Activated naive CD8-positive, alpha-beta T cell treated with anti-CD3 and anti-CD28 coated beads for 36 hours (primary cell): Measurements from ENCODE around the gene ITPR2. TPM values are rescaled to one million over a fixed set of nuclear protein-coding genes. Genes with fewer than 3 reads are reported as not detected.
A peak's percentile ranks its signal among the peaks of the same experiment; 100 is the strongest.
"Not testable (repeated sequence)": the region's sequence is repeated elsewhere in the genome, so short reads cannot be mapped to it uniquely, and the experiment has no call there.

Experiments
- DNase-seq: peaks from one replicate; pipeline ENCODE4 v3.0.0; 2021
- H3K27ac Mint-ChIP-seq: one replicate; pipeline ENCODE4 v1.8.0; 2022; ENCODE audit warnings: mild to moderate bottlenecking, moderate library complexity, mixed read lengths
- H3K27me3 Mint-ChIP-seq: one replicate; pipeline ENCODE4 v1.8.0; 2022; ENCODE audit warnings: mild to moderate bottlenecking, mixed read lengths
- H3K36me3 Mint-ChIP-seq: one replicate; pipeline ENCODE4 v1.8.0; 2021; ENCODE audit warnings: mild to moderate bottlenecking, mixed read lengths
- H3K4me1 Mint-ChIP-seq: one replicate; pipeline ENCODE4 v1.8.0; 2021; ENCODE audit warnings: mixed read lengths
- H3K4me3 Mint-ChIP-seq: one replicate; pipeline ENCODE4 v1.8.0; 2022; ENCODE audit warnings: mild to moderate bottlenecking, moderate library complexity, mixed read lengths
- H3K9me3 Mint-ChIP-seq: one replicate; pipeline ENCODE4 v1.8.0; 2022; ENCODE audit warnings: mixed read lengths
- total RNA-seq, 2 experiments: library from RNA; stranded (reverse); gene quantifications; one replicate each; pipeline ENCODE4 v1.2.3, GENCODE V29; 2021

The ITPR2 gene
- total RNA-seq, 2 experiments from 2014 or later: 27.3 TPM

DNA sequence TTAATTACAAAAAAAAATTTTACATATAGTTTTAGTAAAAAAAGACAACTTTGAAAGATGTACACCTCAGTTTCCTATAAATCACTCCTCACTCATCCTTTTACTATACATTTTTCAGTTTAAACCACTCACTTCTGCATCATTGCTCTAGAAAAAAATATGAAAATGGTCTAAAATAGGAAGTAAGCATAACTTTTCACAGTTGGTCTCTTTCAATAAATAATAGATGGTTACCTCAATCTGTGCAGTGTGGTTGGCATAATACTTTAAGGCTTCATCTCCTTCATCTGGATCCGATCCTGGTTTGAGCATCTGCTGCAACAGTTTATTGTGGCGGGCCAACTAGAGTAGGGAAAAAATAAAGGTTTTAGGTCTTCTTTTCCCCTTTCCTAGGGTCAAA is 389.7 kb downstream of the ITPR2 start:
- no peaks in the 10 kb centered on the region for H3K27me3 Mint-ChIP-seq
- H3K36me3 Mint-ChIP-seq: peaks cover 17% of the 10 kb centered on the region
- no peak overlapping the region for H3K27ac Mint-ChIP-seq
- no peaks in the 10 kb centered on the region for H3K9me3 Mint-ChIP-seq
- H3K4me3 Mint-ChIP-seq: no peak overlapping the region
- H3K4me1 Mint-ChIP-seq: no peaks in the 10 kb centered on the region
- no peak for DNase-seq

DNA sequence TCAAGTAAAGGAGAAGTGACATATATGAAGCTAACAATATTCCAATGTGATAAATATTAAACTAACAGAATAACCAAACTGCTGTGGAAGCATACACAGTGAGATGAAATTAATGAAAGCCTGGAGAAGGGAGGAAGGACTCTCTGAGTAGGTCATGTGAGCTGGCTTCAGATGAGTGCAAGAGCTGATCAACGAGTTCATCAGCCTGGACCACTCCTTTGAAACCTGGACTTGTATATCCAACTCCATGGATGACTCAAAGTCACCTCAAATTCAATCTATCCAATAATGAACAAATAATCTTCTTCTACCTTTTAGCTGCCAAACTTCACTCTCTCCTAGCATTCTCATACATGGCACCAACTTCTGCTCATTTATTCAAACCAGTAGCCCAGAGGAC is 391.6 kb downstream of the ITPR2 start:
- Mint-ChIP-seq H3K36me3 (peaks cover 17% of the 10 kb centered on the region), H3K4me1 (no peaks in the 10 kb centered on the region), H3K9me3 (no peaks in the 10 kb centered on the region), H3K27ac (no peak overlapping the region), H3K27me3 (no peaks in the 10 kb centered on the region), H3K4me3 (no peak overlapping the region)
- no peak for DNase-seq

GRCh38 chr12:26435069-26435404 is 398.0 kb downstream of the ITPR2 start:
- Mint-ChIP-seq H3K27ac (no peak overlapping the region), H3K36me3 (peaks cover 9% of the 10 kb centered on the region), H3K4me1 (no peaks in the 10 kb centered on the region), H3K4me3 (no peak overlapping the region), H3K27me3 (no peaks in the 10 kb centered on the region), H3K9me3 (no peaks in the 10 kb centered on the region)
- no peak for DNase-seq

DNA sequence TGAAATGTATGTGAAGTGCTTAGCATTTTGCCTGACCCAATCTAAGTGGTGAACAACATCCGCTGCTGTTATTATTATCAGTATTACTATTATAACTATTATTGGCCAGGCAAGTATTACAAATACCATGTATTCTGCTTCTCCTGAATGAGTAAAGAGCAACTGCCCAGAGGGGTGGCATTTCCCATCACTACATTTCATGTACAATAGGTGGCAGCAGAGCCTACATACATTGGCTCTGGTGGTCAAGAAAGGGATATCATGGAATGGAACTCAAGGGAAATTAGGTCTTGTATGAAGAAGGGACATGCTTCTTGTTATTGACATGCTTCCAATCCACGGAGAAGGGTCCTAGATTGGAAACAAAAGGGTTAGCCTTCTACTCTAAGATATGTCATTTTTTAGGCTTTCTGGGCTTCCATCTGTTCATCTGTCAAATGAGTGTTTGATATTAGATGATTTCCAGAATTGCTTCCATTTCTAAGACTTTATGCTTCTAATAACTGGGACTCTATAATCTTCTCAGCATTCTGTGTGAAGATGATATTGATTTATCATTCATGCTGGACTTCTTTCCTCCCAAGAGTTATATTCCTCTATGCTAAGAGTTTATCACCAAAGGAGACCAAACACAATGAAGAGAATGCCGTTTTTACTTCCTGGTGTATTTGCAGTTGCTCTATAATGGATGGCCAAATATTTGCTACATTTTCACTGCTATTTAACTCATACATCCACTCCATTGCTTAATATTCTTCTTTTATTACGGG is 398.5 kb downstream of the ITPR2 start:
- peaks cover 8% of the 10 kb centered on the region for H3K36me3 Mint-ChIP-seq
- no peaks in the 10 kb centered on the region for H3K4me1 Mint-ChIP-seq
- DNase-seq: peak; percentile 3
- H3K9me3 Mint-ChIP-seq: no peaks in the 10 kb centered on the region
- H3K4me3 Mint-ChIP-seq: no peak overlapping the region
- no peak overlapping the region for H3K27ac Mint-ChIP-seq
- no peaks in the 10 kb centered on the region for H3K27me3 Mint-ChIP-seq

GRCh38 chr12:26433701-26434100 is 399.3 kb downstream of the ITPR2 start:
- H3K4me3 Mint-ChIP-seq, H3K36me3 Mint-ChIP-seq, H3K27ac Mint-ChIP-seq, DNase-seq, H3K4me1 Mint-ChIP-seq, H3K9me3 Mint-ChIP-seq, H3K27me3 Mint-ChIP-seq: not testable (repeated sequence)

GRCh38 chr12:26431211-26431610 is 401.8 kb downstream of the ITPR2 start:
- no peaks in the 10 kb centered on the region for H3K27me3 Mint-ChIP-seq
- no peaks in the 10 kb centered on the region for H3K9me3 Mint-ChIP-seq
- H3K36me3 Mint-ChIP-seq: peaks cover 5% of the 10 kb centered on the region
- no peak overlapping the region for H3K27ac Mint-ChIP-seq
- H3K4me3 Mint-ChIP-seq: no peak overlapping the region
- DNase-seq: no peak
- no peaks in the 10 kb centered on the region for H3K4me1 Mint-ChIP-seq

DNA sequence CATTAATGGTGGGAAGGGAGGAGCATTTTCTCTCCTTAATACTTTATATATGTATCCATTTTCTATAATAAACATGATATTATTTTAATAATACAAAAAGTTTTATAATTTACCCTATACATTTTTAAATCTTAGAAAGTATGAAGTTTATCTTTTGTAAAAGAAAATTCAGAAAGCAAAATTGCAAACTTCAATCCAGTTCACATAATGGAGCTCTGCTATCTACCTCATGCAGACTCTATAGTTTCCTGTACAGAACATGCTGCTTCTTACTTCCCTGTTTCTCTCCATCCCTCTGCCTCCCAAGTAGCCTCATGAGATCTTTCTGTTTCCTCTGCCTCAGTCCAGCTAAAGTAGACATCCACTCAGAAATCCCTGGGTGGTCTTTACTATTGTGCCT is 402.4 kb downstream of the ITPR2 start:
- H3K27me3 Mint-ChIP-seq, H3K9me3 Mint-ChIP-seq, H3K27ac Mint-ChIP-seq, H3K4me3 Mint-ChIP-seq, DNase-seq, H3K4me1 Mint-ChIP-seq, H3K36me3 Mint-ChIP-seq: not testable (repeated sequence)

DNA sequence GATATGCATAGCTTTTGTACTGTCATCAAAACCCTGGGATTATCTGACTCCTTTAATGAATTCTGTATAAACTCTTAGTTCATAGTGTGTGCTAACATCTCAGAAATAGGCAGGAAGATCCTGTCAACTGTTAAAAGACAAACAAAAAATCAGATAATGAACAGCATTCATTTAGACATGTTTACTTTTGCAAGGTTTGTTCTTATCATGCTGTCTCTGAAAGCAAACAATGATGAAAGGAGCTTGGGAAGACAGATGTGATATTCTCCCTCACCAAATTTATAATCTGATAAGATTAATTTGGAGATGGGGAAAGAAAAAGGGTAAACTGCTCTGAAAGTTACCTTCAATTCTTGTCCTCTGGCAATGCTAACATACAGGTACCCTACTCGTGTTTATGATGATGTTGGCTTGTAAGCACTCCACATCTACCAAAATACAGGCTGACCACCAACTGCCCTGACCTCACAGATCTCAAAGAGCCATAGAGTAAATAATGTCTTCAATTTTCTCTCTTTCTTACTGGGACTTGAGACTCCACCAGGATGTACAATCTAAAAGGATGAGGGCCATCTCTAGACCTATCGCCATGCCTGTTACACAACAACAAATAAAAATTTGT is 403.8 kb downstream of the ITPR2 start:
- H3K27ac Mint-ChIP-seq: no peak overlapping the region
- H3K4me1 Mint-ChIP-seq: no peaks in the 10 kb centered on the region

DNA sequence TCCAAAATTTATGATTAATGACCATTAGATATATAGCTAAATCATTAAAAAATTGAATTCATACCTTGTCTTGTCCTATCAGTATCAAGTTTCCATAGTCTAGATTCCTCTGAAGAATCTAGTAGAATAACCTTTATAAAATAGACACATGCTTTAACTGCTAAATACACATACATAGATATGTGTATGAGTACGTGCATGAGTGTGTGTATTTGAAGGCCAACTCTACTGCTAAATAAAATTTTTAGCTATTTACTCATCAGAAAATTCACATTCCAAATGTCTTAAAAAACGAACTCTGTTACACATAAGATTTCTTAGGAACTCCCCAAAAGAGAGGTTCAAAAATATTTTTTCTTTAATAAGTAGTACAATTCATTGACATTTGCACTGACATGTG is 404.6 kb downstream of the ITPR2 start:
- H3K9me3 Mint-ChIP-seq: no peaks in the 10 kb centered on the region
- peaks cover 10% of the 10 kb centered on the region for H3K36me3 Mint-ChIP-seq
- no peak overlapping the region for H3K27ac Mint-ChIP-seq
- H3K4me1 Mint-ChIP-seq: no peaks in the 10 kb centered on the region
- no peak for DNase-seq
- H3K27me3 Mint-ChIP-seq: no peaks in the 10 kb centered on the region
- H3K4me3 Mint-ChIP-seq: no peak overlapping the region

More for the DNA sequence above, 403.8 kb downstream of the ITPR2 start:
- H3K4me3 Mint-ChIP-seq: no peak overlapping the region
- H3K27me3 Mint-ChIP-seq: no peaks in the 10 kb centered on the region
- no peaks in the 10 kb centered on the region for H3K9me3 Mint-ChIP-seq
- peaks cover 10% of the 10 kb centered on the region for H3K36me3 Mint-ChIP-seq
- DNase-seq: no peak

- DNase-seq: no peak
- H3K9me3 Mint-ChIP-seq: no peaks in the 10 kb centered on the region
- no peak overlapping the region for H3K27ac Mint-ChIP-seq
- no peak overlapping the region for H3K4me3 Mint-ChIP-seq
- H3K36me3 Mint-ChIP-seq: peaks cover 6% of the 10 kb centered on the region
- no peaks in the 10 kb centered on the region for H3K4me1 Mint-ChIP-seq
- H3K27me3 Mint-ChIP-seq: no peaks in the 10 kb centered on the region
Observed at GRCh38 chr12:26426652-26427051, 406.3 kb downstream of the ITPR2 start.

- Mint-ChIP-seq H3K27me3 (no peaks in the 10 kb centered on the region), H3K9me3 (no peaks in the 10 kb centered on the region), H3K4me3 (no peak overlapping the region), H3K36me3 (peaks cover 10% of the 10 kb centered on the region), H3K4me1 (no peaks in the 10 kb centered on the region), H3K27ac (no peak overlapping the region)
- no peak for DNase-seq
Observed at GRCh38 chr12:26425587-26426260, 407.3 kb downstream of the ITPR2 start.

- no peak for DNase-seq
- H3K9me3 Mint-ChIP-seq: peaks cover 2% of the 10 kb centered on the region
- H3K36me3 Mint-ChIP-seq: peaks cover 17% of the 10 kb centered on the region
- H3K4me3 Mint-ChIP-seq: no peak overlapping the region
- no peaks in the 10 kb centered on the region for H3K27me3 Mint-ChIP-seq
- H3K4me1 Mint-ChIP-seq: no peaks in the 10 kb centered on the region
- no peak overlapping the region for H3K27ac Mint-ChIP-seq
Observed at GRCh38 chr12:26422839-26423398, 410.1 kb downstream of the ITPR2 start.

- H3K27me3 Mint-ChIP-seq: no peaks in the 10 kb centered on the region
- H3K36me3 Mint-ChIP-seq: peaks cover 27% of the 10 kb centered on the region
- peaks cover 2% of the 10 kb centered on the region for H3K9me3 Mint-ChIP-seq
- H3K4me1 Mint-ChIP-seq: no peaks in the 10 kb centered on the region
- no peak overlapping the region for H3K27ac Mint-ChIP-seq
- no peak overlapping the region for H3K4me3 Mint-ChIP-seq
- DNase-seq: no peak
Observed at GRCh38 chr12:26416550-26416949, 416.4 kb downstream of the ITPR2 start.

GRCh38 chr12:26410689-26411088 is 422.3 kb downstream of the ITPR2 start:
- Mint-ChIP-seq H3K27me3 (no peaks in the 10 kb centered on the region), H3K36me3 (peaks cover 14% of the 10 kb centered on the region), H3K4me3 (no peak overlapping the region), H3K27ac (no peak overlapping the region), H3K4me1 (no peaks in the 10 kb centered on the region), H3K9me3 (no peaks in the 10 kb centered on the region)
- no peak for DNase-seq

DNA sequence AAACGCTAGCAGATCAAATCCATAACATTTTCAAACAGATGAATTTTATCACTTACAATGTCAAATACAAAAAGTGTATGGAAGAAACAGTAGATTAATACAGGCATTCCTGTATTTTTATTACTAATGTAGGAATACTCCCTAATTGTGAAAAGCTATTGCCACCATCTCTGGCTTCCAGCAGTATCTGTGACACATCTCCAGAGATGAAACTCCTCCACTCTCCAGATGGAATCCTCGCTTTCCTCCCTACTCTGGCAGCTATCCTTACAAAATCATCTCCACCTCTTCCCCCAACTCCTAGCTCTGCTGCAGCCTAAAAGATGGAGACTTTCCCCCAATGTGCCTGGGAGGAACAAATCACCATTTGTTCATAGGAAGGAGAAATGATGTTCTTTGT is 426.2 kb downstream of the ITPR2 start:
- no peak overlapping the region for H3K4me3 Mint-ChIP-seq
- peaks cover 5% of the 10 kb centered on the region for H3K36me3 Mint-ChIP-seq

More for the DNA sequence above, 426.2 kb downstream of the ITPR2 start:
- Mint-ChIP-seq H3K4me1 (no peaks in the 10 kb centered on the region), H3K9me3 (no peaks in the 10 kb centered on the region), H3K27me3 (no peaks in the 10 kb centered on the region), H3K27ac (no peak overlapping the region)
- DNase-seq: no peak
